NCI-H510A (cell line): Measurements from ENCODE around the gene PLCD4.

Experiments used
- DNase-seq: peaks from one replicate; lab custom pipeline; 2025; lab: John Stamatoyannopoulos, UW

PLCD4 gene

DNA sequence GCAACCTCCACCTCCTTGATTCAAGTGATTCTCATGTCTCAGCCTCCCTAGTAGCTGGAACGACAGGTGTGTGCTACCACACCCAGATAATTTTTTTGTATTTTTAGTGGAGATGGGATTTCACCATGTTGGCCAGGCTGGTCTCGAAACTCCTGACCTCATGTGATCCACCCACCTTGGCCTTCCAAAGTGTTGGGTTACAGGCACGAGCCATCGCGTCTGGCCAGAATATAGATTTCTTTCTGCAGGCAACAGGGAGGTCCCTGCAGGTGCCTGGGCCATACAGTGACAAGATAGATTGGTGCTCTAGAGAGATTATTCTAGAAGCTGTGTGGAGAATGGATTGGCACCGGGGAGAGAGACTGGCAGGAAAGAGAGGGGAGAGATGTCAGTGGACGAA lies 13.3 kb downstream of the PLCD4 start:
- DNase-seq: no peak

GRCh38 chr2:218622606-218623365 lies 15.1 kb downstream of the PLCD4 start:
- no peak for DNase-seq

- no peak for DNase-seq
Observed at GRCh38 chr2:218623366-218623705, 15.6 kb downstream of the PLCD4 start.

DNA sequence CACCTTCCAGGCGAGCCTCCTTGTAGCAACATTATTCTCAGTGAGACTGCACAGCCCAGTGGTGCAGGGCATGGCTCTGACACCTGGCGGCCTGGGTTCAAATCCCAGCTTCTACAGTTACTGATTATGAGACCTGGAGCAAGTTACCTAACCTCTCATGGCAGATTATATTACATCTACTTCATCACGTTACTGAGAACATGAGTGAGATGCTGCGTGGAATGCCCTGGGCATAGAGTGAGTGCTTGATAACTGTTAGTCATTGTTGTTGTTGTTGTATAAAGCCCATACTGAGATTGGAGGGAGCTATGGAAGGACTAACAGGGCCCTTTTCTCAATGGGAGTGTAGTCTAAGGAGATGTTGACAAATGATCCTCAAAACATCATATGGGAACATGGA lies 18.7 kb downstream of the PLCD4 start:
- DNase-seq: no peak

- DNase-seq: no peak
Observed at GRCh38 chr2:218627939-218628338, 20.2 kb downstream of the PLCD4 start.

- no peak for DNase-seq
Observed at GRCh38 chr2:218631837-218632236, 24.1 kb downstream of the PLCD4 start.

DNA sequence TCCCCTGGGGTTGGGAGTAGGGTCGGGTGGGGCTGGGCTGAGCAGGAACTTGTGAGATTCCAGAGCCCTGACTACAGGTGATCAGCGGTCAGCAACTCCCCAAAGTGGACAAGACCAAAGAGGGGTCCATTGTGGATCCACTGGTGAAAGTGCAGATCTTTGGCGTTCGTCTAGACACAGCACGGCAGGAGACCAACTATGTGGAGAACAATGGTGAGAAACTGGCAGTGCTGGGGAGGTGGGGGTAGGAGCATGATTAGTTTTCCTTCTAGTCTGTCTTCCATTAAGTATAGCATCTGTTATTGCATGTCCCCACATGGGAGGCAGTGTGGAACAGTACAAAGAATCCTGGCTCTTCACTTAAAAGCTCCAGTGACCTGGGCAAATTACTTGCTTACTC lies 28.0 kb downstream of the PLCD4 start:
- DNase-seq: no peak

DNA sequence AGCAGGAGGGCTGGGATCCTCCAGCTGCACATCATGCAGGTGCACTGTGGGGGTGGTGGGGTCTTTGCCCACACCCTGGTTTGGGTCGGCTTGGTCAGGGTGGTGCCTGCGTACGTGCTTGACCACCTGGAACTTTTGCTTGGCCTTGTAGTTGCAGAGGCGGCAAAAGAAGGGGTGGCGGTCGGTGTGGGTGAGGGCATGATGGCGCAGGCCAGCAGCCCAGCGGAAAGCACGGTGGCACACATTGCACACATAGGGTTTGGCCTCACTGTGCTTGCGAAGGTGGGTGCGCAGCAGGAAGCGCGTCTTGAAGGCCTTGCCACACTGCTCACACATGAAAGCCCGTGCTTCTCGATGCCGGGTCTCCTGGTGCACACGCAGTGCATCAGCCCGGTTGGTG lies 30.7 kb downstream of the PLCD4 start:
- DNase-seq: no peak

DNA sequence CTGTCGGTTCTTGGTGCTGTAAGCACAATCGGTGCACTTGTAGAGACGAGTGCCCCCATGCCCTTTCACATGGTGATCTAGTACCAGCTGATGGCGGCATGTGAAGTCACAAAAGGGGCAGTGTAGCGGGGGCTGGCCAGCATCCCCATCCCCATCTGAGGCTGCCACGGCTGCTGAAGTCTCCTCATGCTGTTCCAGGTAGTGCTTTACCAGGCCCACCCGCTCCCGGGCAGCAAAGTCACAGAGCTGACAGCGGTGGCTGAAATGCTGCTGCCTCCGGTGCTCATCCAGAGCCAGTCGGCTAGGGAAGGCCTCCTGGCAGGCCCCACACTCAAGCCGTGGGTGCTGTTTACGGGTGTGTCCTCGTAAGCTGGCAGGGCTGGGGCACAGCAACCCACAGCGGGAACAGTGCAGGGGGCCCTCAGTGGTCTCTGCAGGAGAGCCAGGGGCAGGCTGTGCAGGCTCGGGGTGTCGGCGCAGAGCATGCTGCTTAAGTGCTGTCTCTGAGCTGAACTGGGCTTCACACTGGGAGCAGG lies 34.5 kb downstream of the PLCD4 start:
- no peak for DNase-seq

DNA sequence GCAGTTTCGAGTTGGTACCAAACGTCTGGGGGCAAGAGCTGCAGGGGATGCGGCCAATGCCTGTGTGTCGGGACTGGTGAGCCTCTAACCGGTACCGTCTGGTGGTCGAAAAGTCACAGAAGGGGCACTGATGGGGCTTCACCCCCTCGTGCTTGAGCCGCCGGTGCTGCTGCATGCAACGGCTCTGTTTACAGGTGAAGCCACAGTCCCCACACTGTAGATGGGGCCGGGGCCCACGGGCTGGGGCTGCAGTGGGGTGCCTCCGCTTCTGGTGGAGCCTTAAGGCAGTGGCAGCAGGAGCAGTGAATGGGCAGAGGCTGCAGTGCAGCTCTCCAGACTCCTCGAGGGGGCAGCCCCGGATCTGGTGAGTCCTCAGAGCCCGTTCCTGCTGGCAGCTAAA lies 35.1 kb downstream of the PLCD4 start:
- DNase-seq: no peak

GRCh38 chr2:218643751-218644310 lies 36.1 kb downstream of the PLCD4 start:
- DNase-seq: no peak

GRCh38 chr2:218644721-218645120 lies 37.0 kb downstream of the PLCD4 start:
- no peak for DNase-seq

DNA sequence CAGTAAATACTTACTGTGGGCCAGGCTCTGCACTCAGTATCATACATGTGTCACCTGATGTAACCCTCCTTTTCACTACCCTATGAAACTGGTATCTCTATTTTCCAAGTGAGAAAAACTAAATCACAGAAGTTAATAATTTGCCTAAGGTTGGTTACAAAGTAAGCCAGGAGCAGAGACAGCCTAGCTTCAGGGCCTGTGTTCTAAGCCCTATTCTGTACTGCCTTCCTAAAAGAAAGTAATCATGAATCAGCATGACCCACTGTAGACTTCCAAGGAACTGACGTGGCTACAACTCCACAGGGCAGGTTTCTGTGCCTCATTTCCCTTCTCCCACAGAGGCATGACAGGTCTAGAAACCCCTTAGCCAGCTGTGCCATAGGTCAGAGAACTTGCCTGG lies 37.4 kb downstream of the PLCD4 start:
- no peak for DNase-seq

- DNase-seq: no peak
Observed at GRCh38 chr2:218648088-218648786, 40.5 kb downstream of the PLCD4 start.

- DNase-seq: no peak
Observed at GRCh38 chr2:218648787-218649100, 41.0 kb downstream of the PLCD4 start.

DNA sequence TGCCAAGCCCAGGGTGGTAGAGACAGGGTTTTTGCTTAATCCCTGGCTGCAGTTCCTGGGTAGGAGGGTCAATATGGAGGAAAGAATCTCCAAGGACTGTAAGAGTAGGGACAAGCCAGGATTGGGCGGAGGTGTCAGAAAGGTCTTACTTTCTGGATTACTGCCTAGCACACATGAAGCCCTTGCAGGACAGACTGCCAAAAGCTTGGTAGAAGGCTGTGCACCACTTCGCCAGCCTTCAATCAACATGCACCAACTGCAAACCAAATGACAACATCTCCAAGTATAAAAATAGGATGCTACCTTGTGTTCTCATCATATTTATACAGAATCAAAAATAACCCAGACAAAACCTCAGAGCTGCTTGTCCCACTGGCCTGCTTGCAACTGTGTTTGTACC lies 48.1 kb downstream of the PLCD4 start:
- no peak for DNase-seq

DNA sequence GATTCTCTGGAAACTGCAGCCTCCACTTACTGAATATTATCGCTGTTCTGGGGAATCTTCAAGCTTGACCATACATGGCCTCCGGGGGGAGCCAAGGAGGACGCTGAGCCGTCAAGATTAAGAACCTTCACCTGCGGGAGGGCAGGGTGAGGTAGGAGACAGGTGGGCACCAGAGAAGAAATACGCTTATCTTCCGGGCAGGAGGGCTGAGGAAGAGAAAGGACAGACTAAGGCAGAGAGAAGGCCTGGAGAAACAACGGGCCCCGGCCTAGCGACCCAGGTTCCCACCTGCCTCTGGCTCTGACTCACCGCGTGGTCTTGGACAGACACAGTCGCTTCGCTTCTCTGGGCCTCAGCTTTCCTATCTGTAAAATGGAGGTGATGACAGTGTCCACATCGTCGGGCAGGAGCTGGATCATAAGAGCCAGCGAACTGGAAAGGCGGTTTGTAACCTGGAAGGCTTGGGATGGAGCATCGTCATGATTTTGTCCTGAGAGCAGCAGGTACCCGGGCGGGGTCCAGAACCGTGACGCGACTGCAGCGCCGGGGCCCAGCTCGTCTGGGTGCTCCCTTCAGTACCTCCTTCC lies 51.1 kb downstream of the PLCD4 start:
- DNase-seq: peak; percentile 30

GRCh38 chr2:218659258-218659987 lies 51.7 kb downstream of the PLCD4 start, which contains the start of the genes BCS1L and ZNF142:
TSS of gene BCS1L (plus strand) at chr2:218659683. CDS start at chr2:218660988, 1,305 bp downstream.
TSS of gene ZNF142 (minus strand) at chr2:218659623. CDS start at chr2:218656429, 3,194 bp downstream.
- peak; percentile 89 for DNase-seq

GRCh38 chr2:218659988-218660358 lies 52.3 kb downstream of the PLCD4 start:
- no peak for DNase-seq

DNA sequence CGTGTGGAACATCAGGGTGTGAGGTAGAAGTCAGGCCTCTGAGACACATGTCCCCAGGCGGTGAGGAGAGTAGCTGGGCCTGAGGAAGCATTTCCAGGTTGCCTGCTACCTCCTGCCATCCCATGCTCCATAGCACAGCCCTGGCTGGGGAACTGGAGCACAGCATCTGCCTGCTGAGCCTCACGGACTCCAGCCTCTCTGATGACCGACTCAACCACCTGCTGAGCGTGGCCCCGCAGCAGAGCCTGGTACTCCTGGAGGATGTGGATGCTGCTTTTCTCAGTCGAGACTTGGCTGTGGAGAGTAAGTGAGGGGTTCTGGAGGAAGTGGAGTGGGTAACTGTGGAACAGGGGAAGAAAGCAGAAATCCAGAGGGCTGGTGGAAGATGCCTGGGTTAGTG lies 54.7 kb downstream of the PLCD4 start:
- DNase-seq: no peak

DNA sequence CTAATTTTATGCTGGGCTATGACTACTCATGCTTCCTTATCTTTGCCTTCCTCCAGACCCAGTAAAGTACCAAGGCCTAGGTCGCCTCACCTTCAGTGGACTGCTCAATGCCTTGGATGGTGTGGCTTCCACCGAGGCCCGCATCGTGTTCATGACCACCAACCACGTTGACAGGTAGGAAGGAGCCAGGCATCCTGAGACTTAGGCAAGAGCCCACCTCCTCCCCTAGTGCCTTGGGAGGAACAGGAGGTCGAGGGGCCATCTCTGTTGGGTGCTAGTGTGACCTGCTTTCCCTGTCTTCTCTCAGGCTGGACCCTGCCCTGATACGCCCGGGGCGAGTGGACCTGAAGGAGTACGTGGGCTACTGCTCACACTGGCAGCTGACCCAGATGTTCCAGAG lies 55.1 kb downstream of the PLCD4 start:
- DNase-seq: no peak

GRCh38 chr2:218663901-218664300 lies 56.2 kb downstream of the PLCD4 start:
- no peak for DNase-seq
